GM12891 (cell line): Measurements from ENCODE around the gene NRXN3.

Experiments
- POLR2A ChIP-seq: IDR thresholded peaks from 2 replicates; pipeline ENCODE4 v1.6.1; 2011; ENCODE audit warnings: low read depth, low read length, control low read depth
- POLR2AphosphoS5 ChIP-seq: IDR thresholded peaks from 2 replicates; pipeline ENCODE4 v1.6.1; 2011; ENCODE audit warnings: low read depth, low read length, control low read depth
- SPI1 ChIP-seq: IDR thresholded peaks from 2 replicates; pipeline ENCODE4 v1.6.1; 2011; ENCODE audit warnings: low read depth, low read length, control low read depth
- TAF1 ChIP-seq: IDR thresholded peaks from 2 replicates; pipeline ENCODE4 v1.6.1; 2011; ENCODE audit warnings: low read depth, low read length, control low read depth

DNA sequence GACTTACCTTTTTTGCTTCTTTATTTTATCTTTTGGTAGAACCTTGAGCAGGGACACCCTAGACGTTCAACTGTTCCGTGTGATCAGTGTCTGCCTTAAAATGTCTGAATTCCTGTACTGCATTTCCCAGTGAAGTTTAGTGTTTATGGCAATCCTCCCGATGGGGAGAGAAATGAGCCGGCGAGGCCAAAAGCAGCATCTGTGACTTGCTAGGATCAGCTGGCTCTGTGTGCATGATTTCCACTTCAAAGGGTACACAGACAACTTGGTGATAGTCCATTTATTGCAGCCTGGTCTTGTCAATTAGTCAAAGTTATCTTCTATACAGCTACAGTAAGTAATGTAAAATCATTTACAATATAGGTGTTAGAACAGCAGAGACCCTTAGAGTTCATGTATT lies 1272.6 kb downstream of the NRXN3 start:
- TF ChIP-seq POLR2AphosphoS5 (no peak), TAF1 (no peak), POLR2A (no peak), SPI1 (no peak)
